K562 (cell line): ENCODE measurements around the gene DEPDC1B. TPM values are rescaled to one million over a fixed set of nuclear protein-coding genes. Genes with fewer than 3 reads are reported as not detected.

ENCODE experiments used
- BCOR ChIP-seq: fragments of 450-650 bp; IDR thresholded peaks from 2 replicates; pipeline ENCODE4 v1.6.1; 2016
- BMI1 ChIP-seq: fragments of 150-350 bp; IDR thresholded peaks from 2 replicates; pipeline ENCODE4 v1.6.1; 2014; ENCODE audit warnings: low read length
- CBX5 ChIP-seq: IDR thresholded peaks from 2 replicates; pipeline ENCODE4 v1.6.1; 2014; ENCODE audit warnings: low read depth, borderline replicate concordance
- GATAD2A ChIP-seq: fragments of 450-650 bp; IDR thresholded peaks from 2 replicates; pipeline ENCODE4 v1.6.1; 2017
- HDAC2 ChIP-seq: fragments of 450-650 bp; IDR thresholded peaks from 2 replicates; pipeline ENCODE4 v1.6.1; 2016; ENCODE audit warnings: mild to moderate bottlenecking
- HNRNPLL ChIP-seq: fragments of 200-400 bp; formaldehyde crosslinking; IDR thresholded peaks from 2 replicates; pipeline ENCODE4 v1.6.1; 2017; ENCODE audit warnings: low read length, low read depth, mild to moderate bottlenecking; ENCODE audit not compliant: poor library complexity, severe bottlenecking
- IFI16 ChIP-seq: fragments of 250-450 bp; sonication (Bioruptor Pico); IDR thresholded peaks from 2 replicates; pipeline ENCODE4 v2.1.2; 2022; ENCODE audit warnings: mild to moderate bottlenecking, inconsistent platforms
- JUN ChIP-seq, 2 experiments: sonication (generic) in 1 of 2; formaldehyde crosslinking in 1 of 2; IDR thresholded peaks; 2 replicates each; pipeline versions ENCODE4 v1.6.1 to v1.8.0; 2012 to 2022; ENCODE audit warnings: borderline replicate concordance in 2 of 2, mild to moderate bottlenecking in 2 of 2, improper control_type of control experiment in 1 of 2, low read depth in 1 of 2, low read length in 1 of 2, missing genetic modification reagents in 1 of 2
- MEIS2 ChIP-seq: fragments of 450-650 bp; IDR thresholded peaks from 2 replicates; pipeline ENCODE4 v1.6.1; 2014; ENCODE audit warnings: mild to moderate bottlenecking; ENCODE audit not compliant: partially characterized antibody
- NR2F6 ChIP-seq: fragments of 450-650 bp; formaldehyde crosslinking; IDR thresholded peaks from 2 replicates; pipeline ENCODE4 v1.4.0; 2020; ENCODE audit warnings: mild to moderate bottlenecking
- NR3C1 ChIP-seq: sonication (generic); formaldehyde crosslinking; IDR thresholded peaks from 2 replicates; pipeline ENCODE4 v1.8.1; 2022; ENCODE audit warnings: missing genetic modification reagents
- RHOXF2B ChIP-seq: fragments of 250-450 bp; sonication (Bioruptor Pico); conservative IDR thresholded peaks from 2 replicates; pipeline ENCODE4 v1.5.1; 2021
- SIN3B ChIP-seq: fragments of 450-650 bp; IDR thresholded peaks from 2 replicates; pipeline ENCODE4 v1.6.1; 2017; ENCODE audit warnings: low read depth, mild to moderate bottlenecking, moderate library complexity
- SNRNP70 ChIP-seq: fragments of 200-400 bp; formaldehyde crosslinking; optimal IDR thresholded peaks from 2 replicates; pipeline ENCODE3; 2017; ENCODE audit warnings: low read depth, low read length
- TAF9B ChIP-seq: fragments of 450-650 bp; IDR thresholded peaks from 2 replicates; pipeline ENCODE4 v1.6.1; 2018; ENCODE audit warnings: mild to moderate bottlenecking; ENCODE audit not compliant: partially characterized antibody
- YY1 ChIP-seq, 3 experiments: IDR thresholded peaks; 2 replicates each; pipeline ENCODE4 v1.6.1; 2011; ENCODE audit warnings: low read length in 2 of 3, mild to moderate bottlenecking in 2 of 3, moderate library complexity in 2 of 3, borderline replicate concordance in 1 of 3, control low read depth in 1 of 3, low read depth in 1 of 3; ENCODE audit not compliant: insufficient read depth in 3 of 3, insufficient replicate concordance in 2 of 3, control insufficient read depth in 1 of 3, insufficient read length in 1 of 3; ENCODE audit errors: extremely low read depth in 1 of 3
- ZNF766 ChIP-seq: fragments of 200-800 bp; sonication (Bioruptor generic); conservative IDR thresholded peaks from 2 replicates; pipeline ENCODE4 v1.6.1; 2016; ENCODE audit warnings: missing genetic modification characterization, missing compliant biosample characterization
- polyA plus RNA-seq, 8 experiments: library from polyadenylated mRNA; depleted of rRNA in 4 of 8; stranded (reverse) in 5 of 8; unstranded in 3 of 8; fragments of >200 nt; fragmentation: Nextera tagmentation in 2 of 8; fragmentation: Illumina TruSeq in 1 of 8; extraction: Ambion mirVana in 2 of 8; extraction: Trizol in 1 of 8; gene quantifications; 2 replicates each; pipeline versions ENCODE4 v1.2.1 to v1.2.3, GENCODE V29; 2011 to 2014; ENCODE audit warnings: inconsistent platforms in 1 of 8, missing spikeins in 1 of 8
- total RNA-seq, 7 experiments: library from RNA; depleted of rRNA in 6 of 7; stranded (reverse); fragments of >200 nt in 6 of 7; fragmentation: Illumina TruSeq in 2 of 7; extraction: Trizol in 2 of 7; gene quantifications; 2 replicates each; pipeline versions ENCODE4 v1.2.1 to v1.2.3, GENCODE V29; 2011 to 2021; ENCODE audit warnings: low replicate concordance in 1 of 7
- TF ChIP-seq, protein P1 (sequence below): sonication (generic); formaldehyde crosslinking; IDR thresholded peaks from 2 replicates; pipeline ENCODE4 v1.8.1; 2023; ENCODE audit warnings: mild to moderate bottlenecking, missing genetic modification reagents
- TF ChIP-seq, protein P2 (sequence below): fragments of 250-450 bp; sonication (Bioruptor Pico); IDR thresholded peaks from 2 replicates; pipeline ENCODE4 v1.9.0; 2021; ENCODE audit warnings: mild to moderate bottlenecking, inconsistent platforms
- TF ChIP-seq, protein P3 (sequence below): sonication (generic); formaldehyde crosslinking; IDR thresholded peaks from 2 replicates; pipeline ENCODE4 v1.8.0; 2022; ENCODE audit warnings: missing genetic modification reagents, mild to moderate bottlenecking, moderate library complexity, borderline replicate concordance
- TF ChIP-seq, protein P4 (sequence below): sonication (generic); formaldehyde crosslinking; IDR thresholded peaks from 2 replicates; pipeline ENCODE4 v1.8.0; 2022; ENCODE audit warnings: mild to moderate bottlenecking, missing genetic modification reagents

The DEPDC1B gene
- total and polyA plus RNA-seq, 9 of the 15 experiments (the other 6 are each of a cell fraction or from before 2014, with no cell fraction given): 36.0 to 67.2 (median 44.5) TPM

DNA sequence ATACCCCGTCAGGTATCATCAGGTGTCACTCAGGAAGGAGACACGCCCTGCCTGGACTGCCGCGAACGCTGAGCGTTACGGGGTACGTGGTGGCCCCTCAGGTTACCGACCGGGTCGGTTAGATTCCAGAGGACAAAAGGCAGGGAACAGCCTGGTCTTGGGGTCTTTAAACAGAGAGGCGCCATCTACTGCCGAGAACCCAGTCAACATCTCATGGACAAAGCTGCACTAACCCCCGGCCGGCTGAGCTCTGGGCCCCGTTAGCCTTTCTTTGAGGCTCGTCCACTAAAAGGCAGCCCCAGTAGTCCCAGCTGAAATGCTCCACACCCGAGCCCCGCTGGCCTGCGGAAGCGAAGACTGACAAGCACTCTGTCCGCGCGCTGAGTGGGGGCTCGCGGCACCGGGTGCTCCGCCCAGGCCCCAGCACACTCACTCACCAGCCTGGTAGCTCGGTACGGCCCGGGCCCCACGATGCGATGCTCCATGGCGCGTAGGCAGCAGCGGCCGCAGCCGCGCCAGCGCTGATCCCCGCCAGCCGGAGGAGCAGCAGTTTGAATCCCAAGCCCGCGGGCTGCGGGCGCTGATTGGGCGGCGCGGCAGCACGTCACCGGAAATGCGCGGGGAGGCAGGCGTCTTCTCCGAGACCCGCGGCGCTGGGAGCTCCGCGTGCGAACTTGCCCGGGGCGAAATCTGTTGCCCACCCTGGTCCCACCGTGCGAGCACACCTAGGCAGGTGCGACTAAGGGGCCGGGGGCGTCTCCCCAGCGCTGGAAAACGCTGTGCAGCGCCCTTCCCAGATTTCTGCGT, at the start of gene DEPDC1B (continued):
- TF ChIP-seq YY1 (IDR thresholded peaks at IDR 0.05; ENCODE audit: borderline replicate concordance in 1 of 3, control insufficient read depth in 1 of 3, extremely low read depth in 1 of 3, insufficient read depth in 3 of 3, insufficient read length in 1 of 3, insufficient replicate concordance in 2 of 3, low read depth in 1 of 3, low read length in 2 of 3) (peak in 2 of 3 experiments; percentile 73 to 80), JUN (IDR thresholded peaks at IDR 0.05; ENCODE audit: borderline replicate concordance, low read depth, low read length) (no peak), JUN (CRISPR knock-in tag; IDR thresholded peaks at IDR 0.05; ENCODE audit: borderline replicate concordance) (0 out of 2 replicates have a peak, but pooled peaks have one; percentile 28), BCOR (peak; percentile 35; the same call in 1 of the 2 replicates), SNRNP70 (no peak), MEIS2 (peak; percentile 8), SIN3B (no peak; the same call in 1 of the 2 replicates), GATAD2A (no peak), RHOXF2B (CRISPR knock-in tag) (no peak), CBX5 (0 out of 2 replicates have a peak, but pooled peaks have one; percentile 17), BMI1 (no peak), TAF9B (peak; percentile 69), HNRNPLL (peak; percentile 88), HDAC2 (no peak; the same call in 1 of the 2 replicates), NR2F6 (no peak), ZNF766 (CRISPR knock-in tag) (no peak), IFI16 (CRISPR knock-in tag) (no peak), NR3C1 (CRISPR knock-in tag) (no peak)
- TF ChIP-seq, protein P1, sequence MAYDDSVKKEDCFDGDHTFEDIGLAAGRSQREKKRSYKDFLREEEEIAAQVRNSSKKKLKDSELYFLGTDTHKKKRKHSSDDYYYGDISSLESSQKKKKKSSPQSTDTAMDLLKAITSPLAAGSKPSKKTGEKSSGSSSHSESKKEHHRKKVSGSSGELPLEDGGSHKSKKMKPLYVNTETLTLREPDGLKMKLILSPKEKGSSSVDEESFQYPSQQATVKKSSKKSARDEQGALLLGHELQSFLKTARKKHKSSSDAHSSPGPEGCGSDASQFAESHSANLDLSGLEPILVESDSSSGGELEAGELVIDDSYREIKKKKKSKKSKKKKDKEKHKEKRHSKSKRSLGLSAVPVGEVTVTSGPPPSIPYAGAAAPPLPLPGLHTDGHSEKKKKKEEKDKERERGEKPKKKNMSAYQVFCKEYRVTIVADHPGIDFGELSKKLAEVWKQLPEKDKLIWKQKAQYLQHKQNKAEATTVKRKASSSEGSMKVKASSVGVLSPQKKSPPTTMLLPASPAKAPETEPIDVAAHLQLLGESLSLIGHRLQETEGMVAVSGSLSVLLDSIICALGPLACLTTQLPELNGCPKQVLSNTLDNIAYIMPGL: 0 out of 2 replicates have a peak, but pooled peaks have one; percentile 50
- TF ChIP-seq, protein P2, sequence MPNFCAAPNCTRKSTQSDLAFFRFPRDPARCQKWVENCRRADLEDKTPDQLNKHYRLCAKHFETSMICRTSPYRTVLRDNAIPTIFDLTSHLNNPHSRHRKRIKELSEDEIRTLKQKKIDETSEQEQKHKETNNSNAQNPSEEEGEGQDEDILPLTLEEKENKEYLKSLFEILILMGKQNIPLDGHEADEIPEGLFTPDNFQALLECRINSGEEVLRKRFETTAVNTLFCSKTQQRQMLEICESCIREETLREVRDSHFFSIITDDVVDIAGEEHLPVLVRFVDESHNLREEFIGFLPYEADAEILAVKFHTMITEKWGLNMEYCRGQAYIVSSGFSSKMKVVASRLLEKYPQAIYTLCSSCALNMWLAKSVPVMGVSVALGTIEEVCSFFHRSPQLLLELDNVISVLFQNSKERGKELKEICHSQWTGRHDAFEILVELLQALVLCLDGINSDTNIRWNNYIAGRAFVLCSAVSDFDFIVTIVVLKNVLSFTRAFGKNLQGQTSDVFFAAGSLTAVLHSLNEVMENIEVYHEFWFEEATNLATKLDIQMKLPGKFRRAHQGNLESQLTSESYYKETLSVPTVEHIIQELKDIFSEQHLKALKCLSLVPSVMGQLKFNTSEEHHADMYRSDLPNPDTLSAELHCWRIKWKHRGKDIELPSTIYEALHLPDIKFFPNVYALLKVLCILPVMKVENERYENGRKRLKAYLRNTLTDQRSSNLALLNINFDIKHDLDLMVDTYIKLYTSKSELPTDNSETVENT (CRISPR knock-in tag): peak; percentile 81
- TF ChIP-seq, protein P3, sequence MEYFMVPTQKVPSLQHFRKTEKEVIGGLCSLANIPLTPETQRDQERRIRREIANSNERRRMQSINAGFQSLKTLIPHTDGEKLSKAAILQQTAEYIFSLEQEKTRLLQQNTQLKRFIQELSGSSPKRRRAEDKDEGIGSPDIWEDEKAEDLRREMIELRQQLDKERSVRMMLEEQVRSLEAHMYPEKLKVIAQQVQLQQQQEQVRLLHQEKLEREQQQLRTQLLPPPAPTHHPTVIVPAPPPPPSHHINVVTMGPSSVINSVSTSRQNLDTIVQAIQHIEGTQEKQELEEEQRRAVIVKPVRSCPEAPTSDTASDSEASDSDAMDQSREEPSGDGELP (CRISPR knock-in tag): peak; percentile 93
- TF ChIP-seq, protein P4, sequence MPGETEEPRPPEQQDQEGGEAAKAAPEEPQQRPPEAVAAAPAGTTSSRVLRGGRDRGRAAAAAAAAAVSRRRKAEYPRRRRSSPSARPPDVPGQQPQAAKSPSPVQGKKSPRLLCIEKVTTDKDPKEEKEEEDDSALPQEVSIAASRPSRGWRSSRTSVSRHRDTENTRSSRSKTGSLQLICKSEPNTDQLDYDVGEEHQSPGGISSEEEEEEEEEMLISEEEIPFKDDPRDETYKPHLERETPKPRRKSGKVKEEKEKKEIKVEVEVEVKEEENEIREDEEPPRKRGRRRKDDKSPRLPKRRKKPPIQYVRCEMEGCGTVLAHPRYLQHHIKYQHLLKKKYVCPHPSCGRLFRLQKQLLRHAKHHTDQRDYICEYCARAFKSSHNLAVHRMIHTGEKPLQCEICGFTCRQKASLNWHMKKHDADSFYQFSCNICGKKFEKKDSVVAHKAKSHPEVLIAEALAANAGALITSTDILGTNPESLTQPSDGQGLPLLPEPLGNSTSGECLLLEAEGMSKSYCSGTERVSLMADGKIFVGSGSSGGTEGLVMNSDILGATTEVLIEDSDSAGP: no peak
